ENCODE measurements around the gene AP3M1. TPM values are rescaled to one million over a fixed set of nuclear protein-coding genes. Genes with fewer than 3 reads are reported as not detected.

AP3M1 gene, protein sequence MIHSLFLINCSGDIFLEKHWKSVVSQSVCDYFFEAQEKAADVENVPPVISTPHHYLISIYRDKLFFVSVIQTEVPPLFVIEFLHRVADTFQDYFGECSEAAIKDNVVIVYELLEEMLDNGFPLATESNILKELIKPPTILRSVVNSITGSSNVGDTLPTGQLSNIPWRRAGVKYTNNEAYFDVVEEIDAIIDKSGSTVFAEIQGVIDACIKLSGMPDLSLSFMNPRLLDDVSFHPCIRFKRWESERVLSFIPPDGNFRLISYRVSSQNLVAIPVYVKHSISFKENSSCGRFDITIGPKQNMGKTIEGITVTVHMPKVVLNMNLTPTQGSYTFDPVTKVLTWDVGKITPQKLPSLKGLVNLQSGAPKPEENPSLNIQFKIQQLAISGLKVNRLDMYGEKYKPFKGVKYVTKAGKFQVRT
- 11.7 and 20.8 TPM in 2 replicates for total RNA-seq (ENCODE audit: low replicate concordance)

DNA sequence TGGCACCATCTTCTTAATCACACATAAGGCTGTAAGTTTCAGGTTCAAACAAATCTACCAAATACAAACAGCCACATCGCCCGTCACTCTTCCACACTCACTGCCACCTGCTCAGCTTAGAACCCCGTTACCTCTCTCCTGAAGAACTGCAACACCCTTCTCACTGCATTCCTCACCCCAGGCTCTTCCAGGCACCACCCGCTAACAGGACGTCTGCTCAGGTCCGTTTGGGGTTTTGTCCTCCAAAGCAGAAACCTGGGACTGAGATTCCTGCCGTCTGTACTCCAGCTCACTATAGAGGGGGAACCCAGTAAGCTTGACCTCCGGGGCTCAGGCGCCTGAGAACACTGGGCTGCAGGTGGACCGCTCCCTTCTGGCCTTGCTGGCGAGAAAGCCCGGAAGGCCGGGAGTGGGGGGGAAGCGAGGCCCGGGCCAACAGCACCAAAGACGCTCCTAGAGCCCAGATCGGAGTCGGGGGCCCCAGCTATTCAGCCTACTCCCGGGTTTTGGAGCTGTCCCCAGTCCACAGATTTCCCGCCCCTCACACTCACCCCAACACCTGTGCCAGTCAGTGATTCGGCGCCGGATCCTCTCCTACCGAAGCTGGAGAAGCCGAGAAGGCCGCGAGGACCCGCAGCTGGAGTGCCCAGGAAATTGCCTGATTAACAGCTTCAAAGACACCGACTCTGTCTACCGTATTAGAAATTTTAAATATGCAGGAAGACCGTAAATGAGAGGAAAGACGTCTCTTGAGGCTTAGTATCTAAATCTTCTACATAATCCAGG is at the start of gene AP3M1:
Gene AP3M1 (minus strand): TSS at position 625 of the 786 bp plus-strand sequence. CDS start 12,449 bp downstream, outside the sequence.

GRCh38 chr10:74150990-74151878 is 606 bp upstream of the AP3M1 start, which contains the start of gene ADK:
ADK (plus strand) TSS chr10:74151221; CDS start chr10:74151279, 58 bp downstream.

Other genes starting within 250 kb of the AP3M1 start
- gene PLAU, start 239.7 kb downstream of the AP3M1 start, total RNA-seq (ENCODE audit: low replicate concordance) = 16.5 and 53.8 TPM in 2 replicates
- gene VCL, start 152.7 kb downstream of the AP3M1 start, total RNA-seq (ENCODE audit: low replicate concordance) = 108 and 162 TPM in 2 replicates
- 16.4 and 34.9 TPM in 2 replicates for gene ADK, start 393 bp upstream of the AP3M1 start, total RNA-seq (ENCODE audit: low replicate concordance)